Stimulated activated CD4-positive, alpha-beta T cell treated with anti-CD3 and anti-CD28 coated beads, Interleukin-1b, Interleukin-23, amount 100 ng/mL, for 48 hours (primary cell): ENCODE measurements around the gene NBEA.

ENCODE experiments used
- DNase-seq: peaks from one replicate; pipeline ENCODE4 v3.0.0-alpha.2; 2020

The NBEA gene

GRCh38 chr13:35518337-35518946, 576.4 kb downstream of the NBEA start:
- DNase-seq = no peak

GRCh38 chr13:35524171-35524570, 582.1 kb downstream of the NBEA start:
- no peak for DNase-seq

GRCh38 chr13:35526577-35526976, 584.5 kb downstream of the NBEA start:
- no peak for DNase-seq

- DNase-seq = no peak
Observed at GRCh38 chr13:35527451-35527850, 585.4 kb downstream of the NBEA start.

GRCh38 chr13:35530147-35530546, 588.1 kb downstream of the NBEA start:
- DNase-seq = no peak

GRCh38 chr13:35530581-35530980, 588.5 kb downstream of the NBEA start:
- DNase-seq = no peak

GRCh38 chr13:35531526-35531925, 589.5 kb downstream of the NBEA start:
- no peak for DNase-seq

GRCh38 chr13:35534343-35534742, 592.3 kb downstream of the NBEA start:
- DNase-seq = no peak

- DNase-seq = no peak
Observed at GRCh38 chr13:35548790-35549189, 606.7 kb downstream of the NBEA start.

GRCh38 chr13:35549481-35549880, 607.4 kb downstream of the NBEA start:
- no peak for DNase-seq

- no peak for DNase-seq
Observed at GRCh38 chr13:35552172-35552844, 610.2 kb downstream of the NBEA start.

- DNase-seq = no peak
Observed at GRCh38 chr13:35554972-35555623, 613.0 kb downstream of the NBEA start.

GRCh38 chr13:35557475-35557874, 615.4 kb downstream of the NBEA start:
- no peak for DNase-seq

GRCh38 chr13:35561540-35561939, 619.5 kb downstream of the NBEA start:
- no peak for DNase-seq

GRCh38 chr13:35565273-35565672, 623.2 kb downstream of the NBEA start:
- no peak for DNase-seq

GRCh38 chr13:35566340-35566739, 624.3 kb downstream of the NBEA start:
- no peak for DNase-seq

- no peak for DNase-seq
Observed at GRCh38 chr13:35567406-35567980, 625.4 kb downstream of the NBEA start.

- no peak for DNase-seq
Observed at GRCh38 chr13:35573639-35574038, 631.6 kb downstream of the NBEA start.

- DNase-seq = no peak
Observed at GRCh38 chr13:35592457-35592856, 650.4 kb downstream of the NBEA start.

GRCh38 chr13:35593651-35594050, 651.6 kb downstream of the NBEA start:
- no peak for DNase-seq

GRCh38 chr13:35594096-35594495, 652.0 kb downstream of the NBEA start:
- DNase-seq = no peak

- DNase-seq = no peak
Observed at GRCh38 chr13:35595181-35595580, 653.1 kb downstream of the NBEA start.

- DNase-seq = no peak
Observed at GRCh38 chr13:35596321-35597030, 654.4 kb downstream of the NBEA start.
